NCI-H748 (cell line): ENCODE results near the gene TMCO4.

Experiments
- DNase-seq: peaks from one replicate; lab custom pipeline; 2025; ENCODE audit not compliant: unreplicated experiment; lab: John Stamatoyannopoulos, UW

Gene TMCO4

GRCh38 chr1:19750882-19751276 lies 48.8 kb downstream of the TMCO4 start:
- no peak for DNase-seq

- no peak for DNase-seq
Observed at GRCh38 chr1:19750101-19750881, 49.4 kb downstream of the TMCO4 start.

GRCh38 chr1:19749685-19750084 lies 50.0 kb downstream of the TMCO4 start:
- DNase-seq = no peak

- DNase-seq = no peak
Observed at GRCh38 chr1:19747761-19748160, 52.0 kb downstream of the TMCO4 start.

GRCh38 chr1:19744886-19745285 lies 54.8 kb downstream of the TMCO4 start:
- no peak for DNase-seq

- DNase-seq = no peak
Observed at GRCh38 chr1:19744335-19744743, 55.4 kb downstream of the TMCO4 start.

- no peak for DNase-seq
Observed at GRCh38 chr1:19743793-19744192, 55.9 kb downstream of the TMCO4 start.

- no peak for DNase-seq
Observed at GRCh38 chr1:19743180-19743579, 56.5 kb downstream of the TMCO4 start.

GRCh38 chr1:19739628-19740027 lies 60.1 kb downstream of the TMCO4 start:
- peak; percentile 17 for DNase-seq

GRCh38 chr1:19738669-19739068 lies 61.0 kb downstream of the TMCO4 start:
- no peak for DNase-seq

GRCh38 chr1:19738076-19738475 lies 61.6 kb downstream of the TMCO4 start:
- no peak for DNase-seq

- DNase-seq = peak; percentile 44
Observed at GRCh38 chr1:19737104-19737825, 62.5 kb downstream of the TMCO4 start.

GRCh38 chr1:19735440-19736127 lies 64.1 kb downstream of the TMCO4 start:
- no peak for DNase-seq

- DNase-seq = no peak
Observed at GRCh38 chr1:19734472-19734999, 65.2 kb downstream of the TMCO4 start.

GRCh38 chr1:19734056-19734455 lies 65.7 kb downstream of the TMCO4 start:
- no peak for DNase-seq

GRCh38 chr1:19733615-19734014 lies 66.1 kb downstream of the TMCO4 start:
- DNase-seq = no peak

- DNase-seq = no peak
Observed at GRCh38 chr1:19731311-19731821, 68.3 kb downstream of the TMCO4 start.

GRCh38 chr1:19730793-19731192 lies 68.9 kb downstream of the TMCO4 start:
- no peak for DNase-seq

- no peak for DNase-seq
Observed at GRCh38 chr1:19730232-19730631, 69.5 kb downstream of the TMCO4 start.

- DNase-seq = no peak
Observed at GRCh38 chr1:19728413-19729145, 71.1 kb downstream of the TMCO4 start.

- no peak for DNase-seq
Observed at GRCh38 chr1:19725606-19726005, 74.1 kb downstream of the TMCO4 start.
